ENCODE measurements around the gene URB1. TPM values are rescaled to one million over a fixed set of nuclear protein-coding genes. Genes with fewer than 3 reads are reported as not detected.

URB1 gene
- total RNA-seq, 4 donors from 2014 or later = 11.1 to 24.8 (median 17.9) TPM

- TF ChIP-seq CTCF (IDR thresholded peaks at IDR 0.05) (no peak), POLR2A (IDR thresholded peaks at IDR 0.05) (no peak)
- Histone ChIP-seq H3K27ac (peak overlapping the region in 1 of 4 donors; percentile 76), H3K4me3 (no peak overlapping the region), H3K9me3 (no peaks in the 10 kb centered on the region), H3K4me1 (peaks cover 20 to 57% (median 34%) of the 10 kb centered on the region in 3 donors), H3K27me3 (no peaks in the 10 kb centered on the region), H3K36me3 (no peaks in the 10 kb centered on the region)
- intact Hi-C loops (cut with DNase I) = no loop called here
- WGBS, 2 donors = 54 to 55% methylated on average over 9 of the region's 9 CpGs
- DNase-seq = no peak
These were observed 30.7 kb upstream of the URB1 start for GRCh38 chr21:32423320-32424190.

GRCh38 chr21:32422064-32422463, 29.3 kb upstream of the URB1 start:
- intact Hi-C loops (cut with DNase I) = no loop called here
- Histone ChIP-seq H3K9me3 (no peaks in the 10 kb centered on the region), H3K36me3 (peaks cover 0 to 13% (median 0%) of the 10 kb centered on the region in 3 donors), H3K27me3 (no peaks in the 10 kb centered on the region), H3K4me1 (peaks cover 13 to 57% (median 27%) of the 10 kb centered on the region in 3 donors), H3K4me3 (no peak overlapping the region), H3K27ac (no peak overlapping the region)
- DNase-seq = no peak
- WGBS, 2 donors = 96 to 97% methylated on average over 2 of the region's 2 CpGs
- TF ChIP-seq POLR2A (IDR thresholded peaks at IDR 0.05) = no peak
- no peak for TF ChIP-seq CTCF (IDR thresholded peaks at IDR 0.05)

- Histone ChIP-seq H3K27ac (no peak overlapping the region), H3K27me3 (no peaks in the 10 kb centered on the region), H3K4me3 (no peak overlapping the region), H3K9me3 (no peaks in the 10 kb centered on the region), H3K36me3 (peaks cover 0 to 20% (median 0%) of the 10 kb centered on the region in 3 donors), H3K4me1 (peaks cover 13 to 57% (median 28%) of the 10 kb centered on the region in 3 donors)
- TF ChIP-seq CTCF (IDR thresholded peaks at IDR 0.05) (no peak), POLR2A (IDR thresholded peaks at IDR 0.05) (no peak)
- no peak for DNase-seq
- 41 to 74% methylated on average over 4 of the region's 4 CpGs for WGBS, 2 donors
- intact Hi-C loops (cut with DNase I) = no loop called here
These were observed 25.3 kb upstream of the URB1 start for GRCh38 chr21:32418146-32418545.

GRCh38 chr21:32415451-32416398, 22.9 kb upstream of the URB1 start:
- H3K4me1 ChIP-seq = peaks cover 17 to 70% (median 34%) of the 10 kb centered on the region in 3 donors
- intact Hi-C loops (cut with DNase I) = no loop called here
- DNase-seq = no peak
- peaks cover 0 to 20% (median 0%) of the 10 kb centered on the region in 3 donors for H3K36me3 ChIP-seq
- H3K9me3 ChIP-seq = no peaks in the 10 kb centered on the region
- no peaks in the 10 kb centered on the region for H3K27me3 ChIP-seq
- peak overlapping the region in 2 of 4 donors; percentile 88 to 97 for H3K4me3 ChIP-seq
- peak overlapping the region; percentile 98 to 100 (median 99) for H3K27ac ChIP-seq
- TF ChIP-seq POLR2A (IDR thresholded peaks at IDR 0.05) (no peak), CTCF (IDR thresholded peaks at IDR 0.05) (no peak)
- WGBS, 2 donors = 45 to 46% methylated on average over 10 to 11 of the region's 11 CpGs
